Lung (tissue), 12 donors: ENCODE measurements around the gene MOB3C. TPM values are rescaled to one million over a fixed set of nuclear protein-coding genes. Genes with fewer than 3 reads are reported as not detected.

Experiments
- ATAC-seq: fragments of 200-7000 bp; cut with Tn5 transposase; one replicate; pipeline ENCODE4 v1.9.1; 2020; ENCODE audit warnings: moderate number of reproducible peaks; ENCODE audit not compliant: insufficient read depth, low FRiP score
- DNase-seq, 3 donors: peaks; one replicate each; pipeline ENCODE4 v3.0.0-alpha.2; 2013 to 2017
- H3K27ac ChIP-seq, 2 donors: one replicate each; pipeline ENCODE4 v1.5.1; 2013; ENCODE audit warnings: mild to moderate bottlenecking in 2 of 2, moderate library complexity in 2 of 2, control low read depth in 1 of 2, inconsistent platforms in 1 of 2, low read depth in 1 of 2, low read length in 1 of 2
- H3K27me3 ChIP-seq, 3 donors: one replicate each; pipeline ENCODE4 v1.5.1; 2013; ENCODE audit warnings: low read length in 2 of 3; ENCODE audit not compliant: control insufficient read depth in 3 of 3, insufficient read depth in 3 of 3
- H3K36me3 ChIP-seq, 4 donors: one replicate each; pipeline ENCODE4 v1.5.1; 2013; ENCODE audit warnings: low read length in 4 of 4, mild to moderate bottlenecking in 1 of 4, moderate library complexity in 1 of 4; ENCODE audit not compliant: control insufficient read depth in 4 of 4, insufficient read depth in 4 of 4
- H3K4me1 ChIP-seq, 5 donors: one replicate each; pipeline ENCODE4 v1.5.1; 2013; ENCODE audit warnings: low read length in 5 of 5, mild to moderate bottlenecking in 2 of 5, moderate library complexity in 1 of 5; ENCODE audit not compliant: control insufficient read depth in 5 of 5, insufficient read depth in 5 of 5
- H3K4me3 ChIP-seq: one replicate; pipeline ENCODE4 v1.5.1; 2013; ENCODE audit warnings: mild to moderate bottlenecking, control low read depth, moderate library complexity
- H3K9ac ChIP-seq, 2 donors: one replicate each; pipeline ENCODE4 v1.5.1; 2013; ENCODE audit warnings: low read length in 2 of 2, control low read depth in 1 of 2; ENCODE audit not compliant: insufficient read depth in 1 of 2
- H3K9me3 ChIP-seq, 4 donors: one replicate each; pipeline ENCODE4 v1.5.1; 2013; ENCODE audit warnings: low read length in 3 of 4, mild to moderate bottlenecking in 1 of 4, moderate library complexity in 1 of 4; ENCODE audit not compliant: control insufficient read depth in 4 of 4, insufficient read depth in 3 of 4
- WGBS, 2 donors: extraction: QIAGEN DNeasy Blood & Tissue Kit; methylation state at CpG; one replicate each; pipeline ENCODE4 v1.1.7; 2013; 5-methylcytosine and 5-hydroxymethylcytosine counted together
- polyA plus RNA-seq, 2 donors: library from polyadenylated mRNA; stranded (reverse); fragments of 200-250 nt; gene quantifications; one replicate each; pipeline ENCODE4 v1.2.1, GENCODE V29; 2013
- total RNA-seq, 2 donors: library from RNA; depleted of rRNA in 1 of 2; stranded (reverse); fragments of >200 nt in 1 of 2; gene quantifications; one replicate each; pipeline ENCODE4 v1.2.1, GENCODE V29; 2014 to 2021
- TF ChIP-seq, protein P1 (sequence below): IDR thresholded peaks from 2 replicates; pipeline ENCODE4 v1.5.1; 2012; ENCODE audit warnings: mild to moderate bottlenecking; ENCODE audit errors: control extremely low read depth, extremely low read depth
- donor health status: control.
- donor health status: control.
- donor health status: Bipolar disorder and iron deficiency.
- donor health status: healthy.
- donor health status: DM: yes; HTN: yes; CAD: no.

MOB3C gene
- total and polyA plus RNA-seq, 4 donors: 10.6 to 28.7 (median 16.5) TPM

DNA sequence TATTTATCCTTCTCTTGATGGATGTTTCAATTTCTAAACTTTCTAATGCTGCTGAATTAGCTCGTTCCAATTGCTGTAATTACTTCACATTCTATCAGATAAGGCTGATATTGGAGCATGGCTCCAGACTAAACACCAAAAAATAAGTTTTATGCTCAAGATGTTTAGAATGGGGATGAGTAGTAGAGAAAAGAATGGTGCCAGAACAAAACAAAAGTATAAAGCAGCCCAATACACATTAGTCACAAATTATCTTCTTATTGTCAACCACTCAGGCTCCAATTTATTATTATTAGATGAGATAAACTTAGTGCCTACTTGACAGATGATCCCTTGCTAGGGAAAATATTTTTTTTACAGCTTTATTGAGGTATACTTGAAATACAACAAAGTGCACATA lies 29.7 kb upstream of the MOB3C start:
- Histone ChIP-seq H3K27me3 (no peaks in the 10 kb centered on the region), H3K9ac (no peak overlapping the region), H3K9me3 (peaks cover 0 to 10% (median 4%) of the 10 kb centered on the region in 4 donors), H3K27ac (no peak overlapping the region), H3K4me3 (no peak overlapping the region), H3K4me1 (peaks cover 0 to 12% (median 0%) of the 10 kb centered on the region in 5 donors), H3K36me3 (peaks cover 9 to 42% (median 30%) of the 10 kb centered on the region in 4 donors)
- 86% methylated on average over 1 of the region's 1 CpG for WGBS, 2 donors
- TF ChIP-seq, protein P1, sequence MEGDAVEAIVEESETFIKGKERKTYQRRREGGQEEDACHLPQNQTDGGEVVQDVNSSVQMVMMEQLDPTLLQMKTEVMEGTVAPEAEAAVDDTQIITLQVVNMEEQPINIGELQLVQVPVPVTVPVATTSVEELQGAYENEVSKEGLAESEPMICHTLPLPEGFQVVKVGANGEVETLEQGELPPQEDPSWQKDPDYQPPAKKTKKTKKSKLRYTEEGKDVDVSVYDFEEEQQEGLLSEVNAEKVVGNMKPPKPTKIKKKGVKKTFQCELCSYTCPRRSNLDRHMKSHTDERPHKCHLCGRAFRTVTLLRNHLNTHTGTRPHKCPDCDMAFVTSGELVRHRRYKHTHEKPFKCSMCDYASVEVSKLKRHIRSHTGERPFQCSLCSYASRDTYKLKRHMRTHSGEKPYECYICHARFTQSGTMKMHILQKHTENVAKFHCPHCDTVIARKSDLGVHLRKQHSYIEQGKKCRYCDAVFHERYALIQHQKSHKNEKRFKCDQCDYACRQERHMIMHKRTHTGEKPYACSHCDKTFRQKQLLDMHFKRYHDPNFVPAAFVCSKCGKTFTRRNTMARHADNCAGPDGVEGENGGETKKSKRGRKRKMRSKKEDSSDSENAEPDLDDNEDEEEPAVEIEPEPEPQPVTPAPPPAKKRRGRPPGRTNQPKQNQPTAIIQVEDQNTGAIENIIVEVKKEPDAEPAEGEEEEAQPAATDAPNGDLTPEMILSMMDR: no peak
- ATAC-seq: no peak
- no peak for DNase-seq

DNA sequence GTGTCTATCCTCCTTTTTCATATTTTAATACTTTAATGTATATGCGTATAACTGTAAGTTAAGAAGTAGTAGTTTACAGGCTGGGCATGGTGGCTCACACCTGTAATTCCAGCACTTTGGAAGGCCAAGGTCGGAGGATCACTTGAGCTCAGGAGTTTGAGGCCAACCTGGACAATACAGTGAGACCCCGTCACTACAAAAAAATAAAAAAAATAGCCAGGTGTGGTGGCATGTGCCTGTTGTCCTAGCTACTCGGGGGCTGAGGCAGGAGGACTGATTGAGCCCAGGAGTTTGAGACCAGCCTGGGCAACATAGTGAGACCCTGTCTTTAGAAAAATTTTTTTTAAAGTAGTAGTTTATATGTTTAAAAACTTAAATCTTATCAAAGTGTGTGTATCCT lies 29.2 kb upstream of the MOB3C start:
- H3K9me3 ChIP-seq: peaks cover 0 to 10% (median 4%) of the 10 kb centered on the region in 4 donors
- no peak for DNase-seq
- no peak overlapping the region for H3K4me3 ChIP-seq
- ATAC-seq: no peak
- TF ChIP-seq, protein P1: no peak
- no peaks in the 10 kb centered on the region for H3K27me3 ChIP-seq
- peaks cover 9 to 42% (median 30%) of the 10 kb centered on the region in 4 donors for H3K36me3 ChIP-seq
- H3K27ac ChIP-seq: no peak overlapping the region
- H3K4me1 ChIP-seq: peaks cover 0 to 12% (median 0%) of the 10 kb centered on the region in 5 donors
- 96 to 97% methylated on average over 4 of the region's 4 CpGs for WGBS, 2 donors
- no peak overlapping the region for H3K9ac ChIP-seq

DNA sequence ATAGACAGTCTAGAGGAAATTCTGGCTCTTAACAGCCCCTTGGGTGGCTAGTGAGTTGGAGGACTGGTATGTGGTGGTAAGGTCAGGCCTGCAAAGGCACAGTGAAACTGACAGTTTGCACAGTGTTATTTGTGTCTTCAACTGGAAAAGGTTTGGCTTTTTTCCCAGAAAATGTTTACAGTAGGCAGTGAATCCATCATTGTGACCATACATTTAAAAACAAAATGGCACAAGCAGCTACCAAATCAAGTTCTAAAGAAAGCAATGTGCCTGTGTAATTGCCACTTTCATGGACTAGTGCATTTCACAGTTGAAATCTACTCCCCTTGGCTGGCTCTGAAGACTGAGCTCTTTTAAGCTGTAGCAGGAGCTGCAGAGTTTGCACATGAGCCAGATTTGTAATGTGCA lies 26.8 kb upstream of the MOB3C start:
- H3K36me3 ChIP-seq: peaks cover 6 to 29% (median 24%) of the 10 kb centered on the region in 4 donors
- H3K9me3 ChIP-seq: peaks cover 0 to 2% (median 0%) of the 10 kb centered on the region in 4 donors
- H3K9ac ChIP-seq: no peak overlapping the region
- no peaks in the 10 kb centered on the region for H3K27me3 ChIP-seq
- peak; percentile 20 to 86 (median 81) for DNase-seq
- peaks cover 0 to 12% (median 0%) of the 10 kb centered on the region in 5 donors for H3K4me1 ChIP-seq
- no peak overlapping the region for H3K4me3 ChIP-seq
- H3K27ac ChIP-seq: peak overlapping the region in 1 of 2 donors; percentile 5
- no peak for ATAC-seq
- TF ChIP-seq, protein P1: no peak

DNA sequence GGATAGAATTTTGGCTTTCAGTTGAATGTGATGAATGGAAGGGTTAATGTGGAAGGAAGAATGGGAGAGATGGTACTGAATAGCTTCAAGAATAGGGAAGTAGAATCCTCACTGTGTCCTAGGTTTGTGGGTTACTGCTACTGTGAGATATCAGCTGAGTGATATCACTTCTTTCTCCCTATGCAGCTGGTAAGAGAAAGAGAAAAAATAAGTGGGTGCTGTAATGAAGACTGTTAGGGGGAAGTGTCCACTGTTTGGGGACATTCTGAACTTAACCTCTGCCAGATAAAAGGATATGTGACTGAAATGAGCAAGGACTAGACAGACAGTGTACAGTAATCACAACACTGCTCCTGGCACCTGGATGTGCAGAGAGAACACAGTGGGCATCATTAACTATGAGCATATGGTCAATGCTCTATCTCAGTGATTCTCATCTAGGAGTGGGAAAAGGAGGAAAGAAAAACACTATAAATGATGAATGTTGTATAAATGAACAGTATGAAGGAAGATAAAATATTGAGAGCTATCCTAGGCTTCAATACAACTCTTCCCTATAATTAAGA lies 25.6 kb upstream of the MOB3C start:
- ATAC-seq (no peak), DNase-seq (no peak)
- peaks cover 0 to 12% (median 7%) of the 10 kb centered on the region in 5 donors for H3K4me1 ChIP-seq
- H3K9me3 ChIP-seq: no peaks in the 10 kb centered on the region
- H3K4me3 ChIP-seq: no peak overlapping the region
- peaks cover 4 to 28% (median 17%) of the 10 kb centered on the region in 4 donors for H3K36me3 ChIP-seq
- H3K9ac ChIP-seq: no peak overlapping the region
- H3K27ac ChIP-seq: no peak overlapping the region
- no peaks in the 10 kb centered on the region for H3K27me3 ChIP-seq
- TF ChIP-seq, protein P1: no peak
